ENCODE results near the gene TRIM17.

- no peak for TF ChIP-seq CTCF (IDR thresholded peaks at IDR 0.05)
- TF ChIP-seq POLR2A (IDR thresholded peaks at IDR 0.05) = no peak
- TF ChIP-seq POLR2AphosphoS5 (IDR thresholded peaks at IDR 0.05) = no peak
- no peak for TF ChIP-seq EP300 (IDR thresholded peaks at IDR 0.05; ENCODE audit: low read depth)
These were observed 12.3 kb upstream of the TRIM17 start for GRCh38 chr1:228429007-228429406.
